LoVo (cell line): ENCODE data around the gene CPAMD8.

Experiments used
- DNase-seq: peaks from one replicate; pipeline ENCODE4 v3.0.0-alpha.2; 2016; ENCODE audit warnings: low spot score

The CPAMD8 gene

GRCh38 chr19:17041976-17042375 lies 15.4 kb upstream of the CPAMD8 start:
- no peak for DNase-seq

- no peak for DNase-seq
These were observed 11.4 kb upstream of the CPAMD8 start for GRCh38 chr19:17037966-17038500.

DNA sequence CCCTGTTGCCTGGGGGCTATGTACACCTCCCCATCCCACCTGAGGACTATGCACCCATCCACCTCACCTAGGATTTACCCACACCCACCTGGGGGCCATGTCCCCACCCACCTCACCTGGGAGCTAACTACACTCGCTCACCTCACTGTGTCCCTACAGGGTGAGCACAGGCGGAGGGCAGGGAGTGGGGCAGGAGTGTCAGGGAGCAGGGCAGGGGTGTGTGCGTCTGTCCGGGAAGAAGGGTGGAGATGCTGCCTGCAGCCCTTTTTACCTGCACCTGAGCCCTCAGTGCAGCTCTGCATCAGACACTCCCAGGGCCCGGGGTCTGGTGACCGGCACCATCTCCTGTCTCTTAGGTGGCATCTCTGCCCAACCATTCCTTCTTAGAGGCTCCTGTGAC lies 10.6 kb upstream of the CPAMD8 start:
- DNase-seq, result no peak

DNA sequence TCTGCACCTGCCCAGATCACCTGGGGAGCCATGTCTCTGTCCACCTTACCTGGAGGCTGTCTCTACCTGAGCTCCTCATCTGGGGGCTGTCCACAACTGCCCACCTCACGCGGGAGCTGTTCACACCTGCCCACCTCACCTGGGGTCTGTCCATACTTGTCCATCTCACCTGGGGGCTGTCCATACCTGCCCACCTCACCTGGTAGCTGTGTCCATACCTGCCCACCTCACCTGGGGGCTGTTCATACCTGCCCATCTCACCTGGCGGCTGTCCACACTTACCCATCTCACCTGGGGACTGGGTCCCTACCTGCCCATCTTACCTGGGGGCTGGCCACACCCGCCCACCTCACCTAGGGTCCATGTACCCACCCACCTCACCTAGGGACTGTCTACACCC lies 10.0 kb upstream of the CPAMD8 start:
- no peak for DNase-seq

- DNase-seq, result no peak
These were observed 9.3 kb upstream of the CPAMD8 start for GRCh38 chr19:17035842-17036424.

- DNase-seq, result no peak
These were observed 5.1 kb upstream of the CPAMD8 start for GRCh38 chr19:17031741-17032140.

- DNase-seq, result no peak
These were observed 945 bp upstream of the CPAMD8 start for GRCh38 chr19:17027535-17027975.

- no peak for DNase-seq
These were observed 485 bp downstream of the CPAMD8 start for GRCh38 chr19:17025991-17026658.

- no peak for DNase-seq
These were observed 1.2 kb downstream of the CPAMD8 start for GRCh38 chr19:17025361-17025760.

DNA sequence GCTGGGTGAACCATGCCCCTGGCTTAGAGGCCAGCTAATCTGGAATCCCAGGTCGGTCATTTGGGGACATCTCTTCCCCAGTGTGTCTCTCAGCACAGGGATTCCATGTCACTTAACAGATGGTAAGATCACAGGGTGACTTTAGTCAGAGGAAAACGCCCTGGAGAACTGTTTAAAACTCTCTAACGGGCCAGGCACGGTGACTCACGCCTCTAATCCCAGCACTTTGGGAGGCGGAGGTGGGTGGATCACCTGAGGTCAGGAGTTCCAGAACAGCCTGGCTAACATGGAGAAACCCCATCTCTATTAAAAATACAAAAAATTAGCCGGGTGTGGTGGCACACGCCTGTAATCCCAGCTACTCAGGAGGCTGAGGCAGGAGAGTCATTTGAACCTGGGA lies 1.7 kb downstream of the CPAMD8 start:
- peak; percentile 1 for DNase-seq

DNA sequence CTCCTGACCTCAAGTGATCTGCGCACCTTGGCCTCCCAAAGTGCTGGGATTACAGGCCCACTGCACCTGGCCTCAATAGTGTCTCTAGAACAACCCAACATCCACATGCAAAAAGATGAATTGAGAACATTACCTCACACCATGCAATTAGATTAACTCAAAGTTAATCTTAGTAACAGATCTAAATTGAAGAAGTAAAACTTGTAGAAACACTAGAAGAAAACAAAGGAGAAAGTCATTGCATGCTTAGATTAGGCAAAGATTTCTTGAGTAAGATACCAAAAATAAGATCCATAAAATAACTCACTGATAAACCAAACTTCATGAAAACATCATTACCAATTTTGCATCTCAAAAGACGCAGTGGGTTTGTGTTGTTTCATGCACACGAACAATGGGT lies 2.8 kb downstream of the CPAMD8 start:
- no peak for DNase-seq

GRCh38 chr19:17022738-17023137 lies 3.9 kb downstream of the CPAMD8 start:
- DNase-seq, result no peak

DNA sequence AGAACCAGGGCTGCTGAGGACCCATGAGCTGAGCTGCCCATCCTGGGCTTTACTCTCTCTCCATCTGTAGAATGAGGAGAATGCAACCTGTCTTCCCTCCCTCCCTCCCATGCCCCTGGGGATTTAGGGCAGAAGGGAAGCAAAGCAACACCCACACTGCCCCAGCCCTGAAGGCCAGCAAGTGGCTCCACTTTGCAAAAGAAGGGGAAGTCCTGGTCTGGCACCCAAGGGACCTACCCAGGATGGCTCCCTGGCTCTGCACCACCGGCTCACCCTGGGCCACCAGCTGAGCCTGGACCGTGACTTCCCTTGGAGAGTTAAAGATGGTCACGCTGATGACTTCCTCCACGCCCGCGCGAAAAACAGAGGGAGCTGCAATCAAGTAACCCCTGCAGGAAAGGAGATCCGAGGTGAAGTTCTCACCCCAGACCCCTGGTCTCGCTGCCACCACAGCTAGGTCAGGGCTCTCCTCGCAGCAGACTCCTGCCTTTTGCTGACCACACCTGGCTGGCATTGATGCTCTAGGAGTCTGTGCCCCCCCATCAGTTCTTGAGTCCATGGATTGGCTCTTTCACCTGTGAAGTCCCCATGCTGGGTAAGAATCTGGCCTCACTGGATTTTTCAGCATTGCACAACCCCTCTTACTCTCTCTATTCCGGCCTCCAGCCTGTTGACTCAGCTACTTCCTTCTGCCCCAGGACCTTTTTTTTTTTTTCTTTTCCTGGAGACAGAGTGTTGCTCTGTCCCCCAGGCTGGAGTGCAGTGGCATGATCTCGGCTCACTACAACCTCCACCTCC lies 4.6 kb downstream of the CPAMD8 start:
- DNase-seq, result no peak

GRCh38 chr19:17021328-17021727 lies 5.3 kb downstream of the CPAMD8 start:
- no peak for DNase-seq

DNA sequence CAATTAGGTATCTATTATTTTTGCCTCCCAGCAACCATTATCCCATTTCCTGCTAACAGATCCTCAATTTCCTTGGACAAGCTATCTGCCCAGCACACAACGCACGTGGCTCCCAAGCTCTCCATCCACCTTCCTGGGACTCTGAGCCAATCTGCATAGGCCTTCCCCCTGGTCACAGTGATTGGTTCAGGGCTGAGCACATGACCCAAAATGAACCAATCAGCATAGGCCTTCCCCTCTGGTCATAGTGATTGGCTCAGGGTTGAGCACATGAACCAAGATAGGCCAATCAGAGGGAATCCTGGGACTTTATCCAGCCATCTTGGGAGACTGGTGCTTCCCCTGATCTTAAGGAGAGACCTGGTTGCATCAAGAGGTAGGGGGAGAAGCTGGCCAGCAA lies 5.8 kb downstream of the CPAMD8 start:
- no peak for DNase-seq

DNA sequence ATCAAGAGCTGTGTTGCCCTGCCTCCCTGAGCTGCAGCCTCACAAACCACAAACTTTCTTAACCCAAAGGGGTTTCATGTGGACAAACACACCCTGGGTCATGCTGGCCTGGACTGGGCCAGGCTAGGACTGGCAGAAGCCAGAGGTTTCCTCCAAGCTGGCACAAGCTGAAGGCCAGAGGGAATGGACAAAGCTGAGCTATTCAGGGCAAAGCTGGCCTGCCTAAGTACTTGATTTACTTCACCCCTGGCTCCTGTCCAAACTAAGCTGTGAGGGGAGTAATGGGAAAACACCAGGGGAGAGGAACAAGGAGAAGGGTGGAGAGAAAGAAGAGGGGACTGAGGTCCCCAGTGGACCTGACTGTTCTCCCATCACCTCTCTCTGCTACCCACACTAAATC lies 6.2 kb downstream of the CPAMD8 start:
- DNase-seq, result no peak

DNA sequence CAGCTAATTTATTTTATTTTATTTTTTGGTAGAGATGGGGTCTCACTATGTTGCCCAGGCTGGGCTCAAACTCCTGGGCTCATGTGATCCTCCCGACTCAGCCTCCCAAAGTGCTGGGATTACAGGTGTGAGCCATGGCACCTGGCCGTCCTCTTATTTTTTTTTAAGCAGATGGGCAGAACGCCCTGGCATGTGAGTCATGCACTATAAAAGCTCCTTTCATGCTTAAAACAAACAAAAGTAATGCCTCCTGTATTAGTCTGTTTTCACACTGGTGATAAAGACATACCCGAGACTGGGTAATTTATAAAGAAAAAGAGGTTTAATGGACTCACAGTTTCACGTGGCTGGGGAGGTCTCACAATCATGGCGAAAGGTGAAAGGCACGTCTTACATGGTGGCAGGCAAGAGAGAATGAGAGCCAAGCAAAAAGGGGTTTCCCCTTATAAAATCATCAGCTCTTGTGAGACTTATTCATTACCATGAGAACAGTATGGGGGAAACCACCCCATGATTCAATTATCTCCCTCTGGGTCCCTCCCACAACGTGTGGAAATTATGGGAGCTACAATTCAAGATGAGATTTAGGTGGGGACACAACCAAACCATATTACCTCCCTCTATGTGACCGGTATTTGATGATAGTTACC lies 12.3 kb downstream of the CPAMD8 start:
- DNase-seq, result peak; percentile 32

GRCh38 chr19:17011485-17011884 lies 15.1 kb downstream of the CPAMD8 start:
- no peak for DNase-seq

- DNase-seq, result no peak
These were observed 20.0 kb downstream of the CPAMD8 start for GRCh38 chr19:17006579-17006978.

GRCh38 chr19:17005000-17005399 lies 21.6 kb downstream of the CPAMD8 start:
- no peak for DNase-seq

GRCh38 chr19:17004386-17004785 lies 22.2 kb downstream of the CPAMD8 start:
- no peak for DNase-seq

- DNase-seq, result no peak
These were observed 24.2 kb downstream of the CPAMD8 start for GRCh38 chr19:17002455-17002854.
